Urothelium cell line (cell line): ENCODE measurements around the gene DTX4.

Experiments
- DNase-seq: peaks from one replicate; pipeline ENCODE4 v3.0.0; 2011; ENCODE audit warnings: low spot score, mixed read lengths
- FAIRE-seq: peaks from 2 replicates; lab custom pipeline; 2011; peaks lifted over from hg19 to GRCh38; lab: Jason Lieb, UNC

The DTX4 gene

DNA sequence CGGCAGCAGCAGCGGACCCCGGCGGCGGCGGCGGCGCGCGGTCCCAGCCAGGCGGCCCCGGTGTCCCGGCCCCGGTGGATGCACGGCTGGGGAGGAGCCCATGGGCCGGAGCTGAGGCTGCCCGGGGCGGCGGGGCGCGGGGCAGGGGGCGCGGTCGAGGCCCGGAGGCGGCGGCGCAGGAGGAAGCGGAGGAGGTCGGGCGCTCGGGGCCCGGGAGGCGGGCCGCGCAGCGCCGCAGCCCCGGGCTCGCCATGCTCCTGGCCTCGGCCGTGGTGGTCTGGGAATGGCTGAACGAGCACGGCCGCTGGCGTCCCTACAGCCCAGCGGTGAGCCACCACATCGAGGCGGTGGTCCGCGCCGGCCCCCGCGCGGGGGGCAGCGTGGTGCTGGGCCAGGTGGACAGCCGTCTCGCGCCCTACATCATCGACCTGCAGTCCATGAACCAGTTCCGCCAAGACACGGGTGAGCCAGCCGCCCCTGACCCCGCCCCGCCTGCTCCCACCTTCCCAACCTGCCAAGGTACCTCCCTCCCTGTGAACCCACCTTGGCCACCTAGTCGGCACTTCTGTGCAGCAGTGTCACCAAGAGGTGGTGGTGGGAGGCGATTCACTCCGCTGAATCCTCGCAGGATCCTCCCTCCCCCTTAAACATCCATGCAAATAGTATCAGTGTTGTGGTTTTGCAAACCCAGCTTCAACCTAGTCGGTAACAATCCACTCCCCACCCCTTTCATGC lies 580 bp downstream of the DTX4 start:
- DNase-seq (peak; percentile 37), FAIRE-seq (no peak)

DNA sequence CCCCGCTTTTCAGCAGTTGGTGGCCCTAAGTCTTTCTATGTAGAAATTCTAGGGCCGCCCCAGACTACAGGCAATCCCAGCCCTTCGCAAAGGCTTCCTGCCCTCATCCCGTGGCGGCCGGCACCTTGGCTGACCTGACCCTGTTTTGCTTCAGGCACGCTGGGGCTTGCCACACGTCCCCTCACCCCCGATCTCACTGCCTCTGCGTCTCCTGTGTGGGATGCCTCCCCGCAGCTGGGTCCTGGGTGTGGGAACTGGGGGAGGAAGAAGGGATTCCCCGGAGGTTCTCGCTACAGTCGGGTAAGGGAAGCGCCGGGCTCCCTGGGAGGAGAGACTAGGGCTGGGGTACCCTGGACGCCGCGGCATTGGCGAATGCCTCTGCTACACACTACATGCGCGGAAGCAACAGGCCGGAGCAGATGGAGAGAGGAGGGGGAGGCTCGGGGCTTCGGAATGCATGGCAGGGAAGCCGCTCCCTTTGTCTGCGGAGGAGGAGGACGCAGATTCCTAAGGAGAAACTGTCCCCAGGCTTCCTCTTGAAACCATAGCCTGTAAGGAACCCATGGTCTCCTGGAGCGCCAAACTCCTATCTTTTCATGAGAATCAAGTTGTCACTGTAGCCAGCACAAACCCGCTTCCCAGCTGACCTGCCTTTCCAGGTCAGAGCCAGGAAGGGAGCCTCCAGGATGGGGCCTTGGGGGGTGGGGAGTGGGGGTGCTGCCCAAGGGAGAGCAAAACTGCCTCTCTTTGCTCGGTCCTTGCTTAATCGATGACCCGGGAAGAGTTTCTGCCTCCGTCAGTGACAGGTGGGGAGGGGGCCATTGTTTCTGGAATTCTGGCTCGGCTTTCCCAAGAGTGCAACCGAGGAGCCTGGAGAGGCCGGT lies 1.4 kb downstream of the DTX4 start:
- no peak for FAIRE-seq
- peak; percentile 32 for DNase-seq

DNA sequence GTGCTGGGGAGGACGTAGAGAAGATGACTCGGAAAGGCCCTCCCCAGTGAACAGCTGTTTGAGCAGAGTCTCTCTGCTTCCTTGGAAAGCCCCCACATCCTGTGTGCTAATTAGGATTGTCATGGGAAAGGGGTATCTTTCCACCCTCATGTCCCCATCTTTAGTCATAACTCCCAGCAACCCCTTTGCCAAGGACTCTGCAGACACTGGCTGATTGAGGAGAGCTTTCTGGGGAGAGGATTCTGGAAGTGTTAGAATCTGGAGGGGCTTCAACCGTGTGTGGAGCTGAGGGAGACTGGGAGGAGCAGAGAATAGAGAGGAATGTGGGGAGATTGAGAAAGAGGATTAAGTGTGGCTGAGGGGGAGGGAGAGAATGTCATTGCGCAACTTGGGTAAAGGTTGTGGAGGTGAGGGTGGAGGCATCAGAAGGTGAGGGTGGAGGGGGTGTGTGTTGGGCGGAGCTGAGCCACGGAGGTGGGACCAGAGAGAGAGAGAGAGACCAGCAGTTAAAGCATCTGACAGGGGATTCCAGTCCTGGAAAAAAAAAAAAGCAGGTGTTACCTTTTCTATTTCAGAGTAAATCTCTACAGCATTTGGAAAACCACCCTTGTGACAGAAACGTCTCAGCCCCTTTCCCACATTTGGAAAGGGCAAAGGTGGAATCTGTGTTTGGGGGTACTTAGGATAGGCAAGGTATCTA lies 2.2 kb downstream of the DTX4 start:
- FAIRE-seq = no peak
- peak; percentile 30 for DNase-seq

DNA sequence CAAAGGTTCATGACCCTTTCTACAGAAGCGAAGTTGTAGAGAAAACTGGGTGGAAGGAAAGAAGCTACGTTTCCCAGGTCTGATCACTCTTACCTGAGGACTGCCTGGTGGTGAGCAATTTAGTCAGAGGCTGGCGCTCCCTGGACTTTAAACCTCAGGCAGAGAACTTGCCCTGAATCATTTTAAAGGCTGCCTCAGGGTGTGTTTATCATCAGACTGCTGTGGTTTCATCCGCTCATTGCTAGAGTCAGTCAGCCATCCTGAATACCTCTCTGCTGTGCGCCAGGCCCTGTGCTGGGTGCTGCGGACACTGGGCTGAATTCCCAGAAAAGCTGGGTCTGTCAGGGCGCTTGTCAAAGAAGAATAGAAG lies 2.7 kb downstream of the DTX4 start:
- DNase-seq = no peak
- FAIRE-seq = no peak

DNA sequence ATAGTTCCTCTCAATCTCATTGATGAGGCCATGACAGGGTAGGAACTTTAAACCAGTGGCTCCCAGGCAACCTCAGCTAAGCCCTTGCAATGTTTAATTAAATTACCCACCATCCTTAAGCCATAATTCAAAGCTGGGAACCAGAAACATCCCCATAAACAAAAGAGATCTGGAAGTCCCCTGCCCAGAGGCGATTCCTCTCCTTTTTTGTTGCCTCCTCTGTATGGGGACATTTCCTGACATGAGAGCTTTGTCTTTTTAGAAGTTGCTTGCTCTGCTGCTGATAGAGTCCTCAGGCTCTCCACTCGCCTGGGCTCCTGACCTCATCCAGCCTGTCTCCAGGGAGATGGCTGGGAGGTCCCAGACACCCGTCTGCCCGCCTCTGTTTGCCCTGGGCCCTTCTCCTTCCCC lies 3.2 kb downstream of the DTX4 start:
- DNase-seq = no peak
- no peak for FAIRE-seq

DNA sequence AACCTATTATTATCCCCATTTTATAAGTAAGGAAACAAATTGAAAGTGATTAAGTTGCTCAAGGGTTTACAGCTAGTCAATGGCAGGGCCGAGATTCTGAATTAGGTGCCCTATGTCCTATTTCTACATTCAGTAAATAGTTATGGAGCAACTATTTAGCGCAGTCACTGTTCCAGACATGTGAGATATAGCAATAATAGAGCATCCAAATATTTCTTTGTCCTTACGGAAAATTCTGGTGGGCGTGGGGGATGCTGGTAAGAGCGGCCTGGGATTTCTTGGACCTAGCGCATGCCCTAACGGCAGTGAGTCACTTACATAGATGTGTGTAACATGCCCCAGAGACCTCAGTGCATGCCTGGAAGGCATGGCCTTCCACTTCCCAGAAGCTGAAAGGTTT lies 4.4 kb downstream of the DTX4 start:
- FAIRE-seq (no peak), DNase-seq (no peak)

DNA sequence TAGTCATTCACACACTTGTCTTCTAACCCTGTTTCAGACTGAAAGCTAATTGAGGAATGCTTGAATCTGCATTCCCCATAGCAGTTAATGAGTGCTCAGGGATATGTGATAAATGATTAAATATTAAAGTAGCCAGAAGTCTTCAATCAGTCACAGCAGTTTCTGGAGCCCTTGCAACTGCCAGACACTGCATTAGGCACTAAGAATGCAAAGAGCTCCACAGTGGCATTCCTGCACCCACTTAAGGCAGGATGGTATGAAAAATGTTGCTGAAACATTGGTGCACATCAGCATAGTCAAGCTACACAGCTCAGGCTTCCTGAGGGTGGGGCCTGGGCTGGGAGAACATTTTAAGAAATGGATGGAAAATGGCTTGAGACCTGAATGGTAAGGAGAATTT lies 6.5 kb downstream of the DTX4 start:
- DNase-seq = no peak
- no peak for FAIRE-seq

DNA sequence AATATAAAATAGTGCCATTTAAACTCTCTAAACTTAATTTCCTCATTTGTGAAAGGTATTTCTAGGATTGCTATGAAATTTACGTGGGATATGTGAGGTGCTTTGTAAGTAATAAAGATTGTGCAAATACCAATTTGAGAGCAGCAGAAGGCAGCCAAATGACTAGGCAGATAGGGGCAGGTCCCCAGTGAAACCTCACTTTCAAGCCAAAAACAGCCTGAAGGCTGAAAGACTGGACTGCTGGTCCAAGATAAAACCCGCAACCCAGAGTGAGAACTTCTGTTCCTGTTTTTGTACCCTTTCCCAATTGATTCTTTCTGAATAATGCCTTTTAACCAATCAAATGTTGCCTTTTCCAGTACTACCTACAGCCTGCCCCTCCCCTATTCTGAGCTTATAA lies 7.2 kb downstream of the DTX4 start:
- FAIRE-seq = no peak

DNA sequence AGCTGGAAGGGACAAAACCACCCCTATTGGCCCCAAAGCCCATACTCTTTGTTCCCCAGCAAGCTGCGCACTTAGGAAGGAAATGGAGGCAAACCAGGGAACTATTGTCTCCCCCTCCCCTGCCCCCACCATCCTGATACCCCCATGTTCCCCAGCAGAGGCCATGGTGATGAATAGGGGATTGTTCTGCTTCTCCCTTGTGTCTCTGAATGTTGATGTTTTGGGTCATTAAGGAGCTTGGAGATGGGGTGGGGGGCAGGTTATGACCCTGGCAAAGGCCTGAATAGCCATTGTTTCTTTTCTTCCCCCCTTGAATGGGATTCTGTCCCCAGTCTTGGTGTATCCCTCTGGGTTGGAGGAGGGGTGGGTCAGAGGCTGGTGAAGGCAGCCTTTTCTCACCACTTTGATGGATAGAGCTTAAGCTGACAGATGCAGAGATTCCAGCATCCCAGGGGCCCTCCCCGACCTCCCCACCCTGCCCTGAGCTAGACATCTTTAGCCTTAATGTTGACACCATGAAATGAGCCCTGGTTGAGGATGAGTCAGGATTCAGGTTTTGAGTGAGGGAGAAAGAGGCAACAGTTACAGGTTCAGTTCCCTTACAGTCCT lies 8.3 kb downstream of the DTX4 start:
- FAIRE-seq = no peak
- no peak for DNase-seq

More for the DNA sequence above, 7.2 kb downstream of the DTX4 start:
- DNase-seq = no peak

DNA sequence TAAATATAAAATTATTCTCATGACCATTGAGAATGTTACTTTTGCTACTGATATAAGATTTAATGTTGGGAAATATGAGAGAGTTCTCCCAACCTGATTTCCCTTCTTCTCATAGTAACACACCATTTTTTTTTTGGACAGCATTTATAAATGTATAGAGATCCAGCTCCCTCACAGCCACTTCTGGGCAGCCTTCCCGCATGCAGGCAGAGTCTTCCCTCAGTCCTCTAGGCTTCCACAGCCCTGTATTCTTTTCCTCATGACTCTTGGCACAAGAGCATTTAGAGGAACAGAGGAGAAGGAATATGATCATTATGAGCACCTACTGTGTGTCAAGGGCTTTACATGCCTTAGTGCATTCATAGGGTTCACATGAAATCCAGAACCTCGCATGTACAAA lies 9.0 kb downstream of the DTX4 start:
- no peak for FAIRE-seq
- DNase-seq = no peak

DNA sequence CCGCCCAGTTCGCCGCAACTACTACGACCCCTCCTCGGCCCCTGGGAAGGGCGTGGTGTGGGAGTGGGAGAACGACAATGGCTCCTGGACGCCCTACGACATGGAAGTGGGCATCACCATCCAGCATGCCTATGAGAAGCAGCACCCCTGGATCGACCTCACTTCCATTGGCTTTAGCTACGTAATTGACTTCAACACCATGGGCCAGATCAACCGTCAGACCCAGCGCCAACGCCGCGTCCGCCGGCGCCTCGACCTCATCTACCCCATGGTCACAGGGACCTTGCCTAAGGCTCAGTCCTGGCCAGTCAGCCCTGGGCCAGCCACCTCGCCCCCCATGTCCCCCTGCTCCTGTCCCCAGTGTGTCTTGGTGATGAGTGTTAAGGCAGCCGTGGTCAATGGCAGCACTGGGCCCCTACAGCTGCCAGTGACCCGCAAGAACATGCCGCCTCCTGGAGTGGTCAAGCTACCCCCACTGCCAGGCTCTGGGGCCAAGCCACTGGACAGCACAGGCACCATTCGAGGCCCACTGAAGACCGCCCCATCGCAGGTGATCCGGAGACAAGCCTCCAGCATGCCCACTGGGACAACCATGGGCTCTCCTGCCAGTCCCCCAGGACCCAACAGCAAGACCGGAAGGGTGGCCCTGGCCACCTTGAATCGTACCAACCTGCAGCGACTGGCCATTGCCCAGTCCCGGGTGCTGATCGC lies 10.0 kb downstream of the DTX4 start:
- FAIRE-seq (no peak), DNase-seq (no peak)

DNA sequence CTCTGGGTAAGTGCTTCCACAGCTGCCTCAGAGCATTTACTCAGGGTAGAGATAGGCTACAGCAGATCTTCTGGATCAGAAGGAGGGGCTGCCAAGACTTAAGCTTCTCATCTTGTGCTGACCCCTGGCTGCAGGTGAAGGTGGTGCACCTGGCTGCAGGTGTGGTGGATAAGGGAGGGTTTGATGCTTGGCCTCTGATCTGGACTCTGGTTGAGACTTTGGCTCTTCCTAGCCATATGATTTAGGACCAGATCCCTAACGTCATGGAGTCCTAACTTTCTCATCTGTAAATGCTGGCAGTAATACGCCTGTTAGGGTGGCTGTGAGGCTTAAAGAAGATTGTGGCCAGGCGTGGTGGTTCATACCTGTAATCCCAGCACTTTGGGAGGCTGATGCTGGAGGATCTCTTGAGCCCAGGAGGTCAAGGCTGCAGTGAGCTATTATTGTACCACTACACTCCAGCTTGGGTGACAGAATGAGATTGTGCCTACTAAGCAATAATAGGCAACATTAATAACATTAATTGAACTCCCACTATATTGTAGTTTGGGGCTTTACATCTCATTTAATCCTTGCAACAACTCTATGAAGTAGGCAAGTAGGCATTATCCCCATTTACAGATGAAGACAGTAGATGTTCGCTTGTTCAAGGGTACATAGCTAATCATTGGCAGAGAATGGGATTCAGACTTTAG lies 10.7 kb downstream of the DTX4 start:
- no peak for DNase-seq
- FAIRE-seq = no peak

DNA sequence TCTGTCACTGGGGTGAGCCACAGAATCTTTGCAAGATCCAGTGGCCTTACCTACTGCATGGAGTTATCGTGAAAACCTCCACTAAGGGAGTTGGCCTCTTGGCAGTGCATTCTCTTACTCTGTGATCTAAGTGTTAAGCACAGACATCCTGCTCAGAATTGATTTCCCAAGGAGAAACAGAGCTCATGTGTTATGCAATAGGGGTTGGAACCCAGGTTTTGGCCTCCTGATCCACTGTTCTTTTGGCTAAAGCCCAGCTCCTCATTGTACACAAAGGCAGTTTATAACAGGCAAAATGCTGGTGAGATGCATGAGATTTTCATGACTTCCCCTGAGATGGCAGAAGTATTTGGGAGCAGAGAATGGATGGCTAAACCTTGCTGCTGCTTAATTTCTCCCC lies 11.8 kb downstream of the DTX4 start:
- no peak for DNase-seq
- no peak for FAIRE-seq

DNA sequence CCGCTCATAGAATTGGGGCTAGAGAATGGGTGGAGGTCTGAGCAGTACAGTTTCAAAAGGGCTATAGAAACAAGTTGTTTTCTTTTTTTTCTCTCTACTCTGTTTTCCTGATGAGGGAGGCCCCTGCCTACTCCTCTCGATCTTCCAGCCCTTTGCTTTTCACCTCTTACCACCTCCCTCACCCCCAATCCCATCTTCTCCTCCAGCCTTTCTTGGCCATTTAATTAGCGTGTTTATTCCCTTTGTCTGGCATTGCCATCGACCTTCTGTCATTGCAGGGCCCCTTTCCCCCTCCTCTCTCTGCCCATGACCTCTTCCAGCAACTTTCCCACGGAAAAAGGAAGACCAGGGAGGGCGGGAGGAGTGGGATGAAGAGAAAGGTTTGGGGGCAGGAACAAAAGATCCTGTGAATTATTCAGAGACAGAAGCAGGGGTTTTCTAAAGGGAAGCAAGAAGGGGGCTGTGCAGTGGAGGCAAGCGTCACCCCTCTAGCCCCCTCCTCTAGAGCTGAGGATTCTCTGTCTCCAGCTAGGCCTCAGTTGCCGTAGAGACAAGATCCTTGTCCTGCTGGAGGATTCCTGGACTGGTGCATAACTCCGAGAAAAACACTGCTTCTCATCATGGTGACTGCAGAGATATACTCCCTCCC lies 12.9 kb downstream of the DTX4 start:
- DNase-seq (no peak), FAIRE-seq (no peak)

DNA sequence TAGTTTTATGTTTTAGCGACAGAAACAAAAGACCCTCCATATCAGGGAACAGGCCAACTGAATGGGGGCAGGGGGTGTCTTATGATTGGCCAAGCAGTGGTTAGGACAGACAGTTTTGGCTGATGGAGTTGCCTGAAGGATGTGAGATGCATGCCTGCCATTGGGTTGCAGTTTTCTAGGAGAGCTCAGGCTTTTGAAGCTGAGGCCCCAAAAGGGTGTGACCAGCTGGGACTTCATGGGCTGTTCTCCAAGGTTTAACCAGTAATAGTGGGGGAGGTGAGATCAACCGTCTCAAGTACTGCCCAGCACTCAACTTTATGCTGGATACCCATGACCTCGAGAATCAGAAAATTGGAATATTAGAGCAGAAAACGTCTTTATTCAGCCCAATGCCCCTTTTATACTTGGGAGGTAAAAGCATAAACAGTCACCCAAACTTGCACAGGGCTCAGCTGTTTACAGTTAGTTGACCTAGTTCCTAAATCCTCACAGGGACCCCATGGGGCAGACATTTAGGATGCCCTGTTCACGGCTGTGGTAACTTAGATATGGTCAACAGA lies 13.5 kb downstream of the DTX4 start:
- FAIRE-seq = no peak
- DNase-seq = no peak

DNA sequence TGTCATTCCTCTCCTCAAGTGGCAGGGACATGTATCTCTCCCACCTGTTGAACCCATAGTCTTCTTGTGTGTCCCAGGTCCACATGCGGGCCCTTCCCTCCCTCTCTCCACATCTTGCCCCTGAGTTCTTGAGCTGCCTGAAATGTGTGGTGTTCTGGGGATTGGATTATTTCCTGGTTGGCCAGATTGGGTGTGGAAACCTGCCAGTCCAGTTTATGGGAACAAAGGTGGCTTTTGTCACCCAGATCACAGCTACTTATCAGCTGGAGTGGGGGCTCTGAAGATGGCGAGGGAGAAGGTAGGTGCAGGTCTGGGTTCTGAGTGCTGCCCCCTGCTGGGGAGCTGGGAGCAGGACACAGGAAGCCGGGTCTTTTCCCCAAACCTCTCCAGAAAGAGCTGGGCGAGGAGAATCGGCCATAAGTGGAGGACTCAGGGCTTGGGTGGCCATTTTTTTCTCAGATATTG lies 14.2 kb downstream of the DTX4 start:
- peak; percentile 61 for DNase-seq
- FAIRE-seq = no peak

DNA sequence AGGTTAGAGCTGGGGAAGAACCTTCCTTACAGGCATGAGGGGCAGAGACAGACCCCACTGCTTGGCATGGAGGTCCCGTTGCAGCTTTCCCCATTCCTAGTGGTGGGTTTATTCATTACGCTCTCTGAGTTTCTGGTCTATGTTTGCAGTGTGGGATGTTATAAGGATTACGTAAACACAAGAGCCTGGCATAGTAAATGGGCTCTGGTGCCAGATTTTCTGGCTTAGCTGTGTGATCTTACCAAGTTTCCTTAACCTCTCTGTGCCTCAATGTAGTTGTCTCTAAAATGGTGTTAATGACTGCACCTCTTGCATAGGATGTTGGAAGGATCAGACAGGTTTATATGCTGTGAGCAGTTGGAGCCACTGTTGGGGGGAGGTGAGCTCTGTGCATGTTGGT lies 15.1 kb downstream of the DTX4 start:
- no peak for FAIRE-seq
- no peak for DNase-seq

DNA sequence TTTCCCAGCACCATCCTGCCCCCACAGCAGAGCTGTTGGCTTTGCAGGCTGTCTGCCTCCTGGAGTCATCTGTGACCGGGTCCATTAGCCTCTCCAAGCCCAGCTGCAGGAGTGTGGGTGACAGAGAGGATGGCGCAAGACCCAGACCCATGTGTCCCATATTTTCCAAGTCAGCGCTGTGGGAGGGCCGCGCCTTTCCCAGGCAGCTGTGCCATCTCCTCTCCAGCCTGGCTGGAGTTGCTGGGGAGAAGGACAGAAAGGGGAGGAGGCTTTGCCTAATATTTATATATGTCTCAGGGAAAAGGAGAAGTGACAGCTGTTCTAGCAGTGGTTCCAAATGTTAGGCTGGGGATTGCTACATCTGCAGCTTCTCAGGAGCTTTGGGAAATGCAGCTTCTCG lies 15.7 kb downstream of the DTX4 start:
- FAIRE-seq (no peak), DNase-seq (no peak)

DNA sequence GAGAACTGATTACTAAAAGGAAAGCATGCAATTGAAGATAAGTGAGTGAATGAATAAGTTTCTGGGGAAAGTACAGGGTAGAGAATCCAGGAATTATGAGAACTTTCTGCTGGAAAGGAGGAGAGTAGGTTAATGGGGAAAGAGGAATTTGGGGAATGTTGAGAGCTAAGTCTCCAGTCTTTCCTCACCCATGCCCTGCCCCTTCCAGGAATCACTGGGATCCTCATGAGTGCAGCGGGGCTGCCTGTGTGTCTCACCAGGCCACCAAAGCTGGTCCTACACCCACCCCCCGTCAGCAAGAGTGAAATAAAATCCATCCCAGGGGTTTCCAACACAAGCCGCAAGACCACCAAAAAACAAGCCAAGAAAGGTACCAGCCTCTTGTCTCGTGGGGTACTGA lies 17.0 kb downstream of the DTX4 start:
- DNase-seq (no peak), FAIRE-seq (no peak)
